H9 (cell line): ENCODE results near the gene BLVRB. TPM values are rescaled to one million over a fixed set of nuclear protein-coding genes. Genes with fewer than 3 reads are reported as not detected.
"Not testable (repeated sequence)": the region's sequence is repeated elsewhere in the genome, so short reads cannot be mapped to it uniquely, and the experiment has no call there.

ENCODE experiments used
- DNase-seq: peaks from one replicate; pipeline ENCODE4 v3.0.0-alpha.2; 2017
- H2AFZ ChIP-seq: one replicate; pipeline ENCODE4 v1.6.1; 2013; ENCODE audit warnings: mild to moderate bottlenecking, low read length, control low read depth, moderate library complexity
- H2AK5ac ChIP-seq: 2 replicates; pipeline ENCODE4 v1.6.1; 2013; ENCODE audit warnings: low read length, control low read depth, mixed read lengths; ENCODE audit not compliant: insufficient read length
- H2BK120ac ChIP-seq: one replicate; pipeline ENCODE4 v1.6.1; 2013; ENCODE audit warnings: low read depth, mild to moderate bottlenecking, low read length, control low read depth, inconsistent platforms; ENCODE audit not compliant: poor library complexity, severe bottlenecking
- H2BK12ac ChIP-seq: 2 replicates; pipeline ENCODE4 v1.6.1; 2013; ENCODE audit warnings: low read length, control low read depth, mixed read lengths, low read depth; ENCODE audit not compliant: insufficient read length
- H2BK15ac ChIP-seq: 2 replicates; pipeline ENCODE4 v1.6.1; 2013; ENCODE audit warnings: low read depth, low read length, control low read depth
- H2BK20ac ChIP-seq: one replicate; pipeline ENCODE4 v1.6.1; 2013; ENCODE audit warnings: low read depth, mild to moderate bottlenecking, low read length, control low read depth, inconsistent platforms; ENCODE audit not compliant: poor library complexity, severe bottlenecking
- H2BK5ac ChIP-seq: 2 replicates; pipeline ENCODE4 v1.6.1; 2013; ENCODE audit warnings: low read length, control low read depth, mixed read lengths; ENCODE audit not compliant: insufficient read length
- H3K14ac ChIP-seq: 2 replicates; pipeline ENCODE4 v1.6.1; 2013; ENCODE audit warnings: low read length, control low read depth; ENCODE audit not compliant: insufficient read depth
- H3K18ac ChIP-seq: 2 replicates; pipeline ENCODE4 v1.6.1; 2013; ENCODE audit warnings: low read depth, mild to moderate bottlenecking, mixed read lengths, low read length, control low read depth; ENCODE audit not compliant: insufficient read length
- H3K23ac ChIP-seq: 2 replicates; pipeline ENCODE4 v1.6.1; 2013; ENCODE audit warnings: low read length, control low read depth, mixed read lengths, low read depth; ENCODE audit not compliant: insufficient read length
- H3K23me2 ChIP-seq: 2 replicates; pipeline ENCODE4 v1.6.1; 2013; ENCODE audit warnings: low read depth, mild to moderate bottlenecking, mixed read lengths, low read length, control low read depth; ENCODE audit not compliant: insufficient read length, poor library complexity, severe bottlenecking
- H3K27ac ChIP-seq: 2 replicates; pipeline ENCODE4 v1.5.1; 2013; ENCODE audit warnings: low read length, control low read depth, mixed read lengths, low read depth; ENCODE audit not compliant: insufficient read length
- H3K27me3 ChIP-seq: 2 replicates; pipeline ENCODE4 v1.6.1; 2013; ENCODE audit warnings: low read length, control low read depth, inconsistent platforms; ENCODE audit not compliant: insufficient read depth
- H3K4ac ChIP-seq: 2 replicates; pipeline ENCODE4 v1.6.1; 2013; ENCODE audit warnings: low read depth, mild to moderate bottlenecking, control low read depth, inconsistent platforms, low read length, moderate library complexity
- H3K4me1 ChIP-seq: 2 replicates; pipeline ENCODE4 v1.6.1; 2013; ENCODE audit warnings: low read length, control low read depth, inconsistent platforms; ENCODE audit not compliant: insufficient read depth
- H3K4me2 ChIP-seq: 2 replicates; pipeline ENCODE4 v1.6.1; 2013; ENCODE audit warnings: low read length, control low read depth, mixed read lengths; ENCODE audit not compliant: insufficient read length, insufficient read depth
- H3K56ac ChIP-seq: 2 replicates; pipeline ENCODE4 v1.6.1; 2013; ENCODE audit warnings: low read depth, mild to moderate bottlenecking, mixed read lengths, low read length, control low read depth; ENCODE audit not compliant: insufficient read length
- H3K79me1 ChIP-seq: 2 replicates; pipeline ENCODE4 v1.6.1; 2013; ENCODE audit warnings: low read depth, mild to moderate bottlenecking, moderate library complexity, low read length, control low read depth, inconsistent platforms; ENCODE audit not compliant: insufficient read depth, poor library complexity, severe bottlenecking
- H3K79me2 ChIP-seq: 2 replicates; pipeline ENCODE4 v1.6.1; 2013; ENCODE audit warnings: low read length, control low read depth, inconsistent platforms; ENCODE audit not compliant: insufficient read depth
- H3K9ac ChIP-seq: 2 replicates; pipeline ENCODE4 v1.6.1; 2013; ENCODE audit warnings: low read length, control low read depth, mixed read lengths; ENCODE audit not compliant: insufficient read length; ENCODE audit errors: extremely low read depth
- H3K9me3 ChIP-seq: one replicate; pipeline ENCODE4 v1.6.1; 2013; ENCODE audit warnings: low read depth, low read length, inconsistent platforms; ENCODE audit not compliant: control insufficient read depth
- H3T11ph ChIP-seq: one replicate; pipeline ENCODE4 v1.6.1; 2013; ENCODE audit warnings: mild to moderate bottlenecking, low read length, control low read depth, inconsistent platforms
- H4K20me1 ChIP-seq: one replicate; pipeline ENCODE4 v1.6.1; 2013; ENCODE audit not compliant: control insufficient read depth, insufficient read length, insufficient read depth
- H4K5ac ChIP-seq: 2 replicates; pipeline ENCODE4 v1.6.1; 2013; ENCODE audit warnings: low read depth, mild to moderate bottlenecking, mixed read lengths, low read length, control low read depth; ENCODE audit not compliant: insufficient read length
- H4K8ac ChIP-seq: replicated peaks from 2 replicates; pipeline ENCODE4 v1.6.1; 2013; ENCODE audit warnings: low read length, control low read depth, mixed read lengths, low read depth; ENCODE audit not compliant: insufficient read length
- H4K91ac ChIP-seq: 2 replicates; pipeline ENCODE4 v1.6.1; 2013; ENCODE audit warnings: low read depth, mild to moderate bottlenecking, moderate library complexity, mixed read lengths, low read length, control low read depth; ENCODE audit not compliant: insufficient read length
- H3K27ac Mint-ChIP-seq, 3 experiments: 2 replicates in 2 of 3; 3 replicates in 1 of 3; pipeline ENCODE4 v1.8.0; 2020 to 2021; ENCODE audit warnings: mixed read lengths in 3 of 3, mild to moderate bottlenecking in 1 of 3, moderate library complexity in 1 of 3
- H3K27me3 Mint-ChIP-seq: 2 replicates; pipeline ENCODE4 v1.8.0; 2021; ENCODE audit warnings: low read depth, mild to moderate bottlenecking, moderate library complexity, mixed read lengths
- H3K36me3 Mint-ChIP-seq, 3 experiments: 2 replicates in 2 of 3; 3 replicates in 1 of 3; pipeline ENCODE4 v1.8.0; 2020 to 2021; ENCODE audit warnings: low read depth in 3 of 3, mixed read lengths in 3 of 3; ENCODE audit not compliant: insufficient read depth in 1 of 3
- H3K4me1 Mint-ChIP-seq, 2 experiments: 2 replicates each; pipeline ENCODE4 v1.8.0; 2020; ENCODE audit warnings: mixed read lengths in 2 of 2
- H3K4me3 Mint-ChIP-seq, 2 experiments: 2 replicates in 1 of 2; 3 replicates in 1 of 2; pipeline ENCODE4 v1.8.0; 2020 to 2021; ENCODE audit warnings: mild to moderate bottlenecking in 2 of 2, mixed read lengths in 2 of 2, moderate library complexity in 1 of 2
- H3K9me3 Mint-ChIP-seq, 2 experiments: 2 replicates in 1 of 2; 3 replicates in 1 of 2; pipeline ENCODE4 v1.8.0; 2020; ENCODE audit warnings: mild to moderate bottlenecking in 2 of 2, mixed read lengths in 2 of 2, moderate library complexity in 1 of 2
- WGBS: extraction: QIAGEN DNeasy Blood & Tissue Kit; methylation state at CpG from one replicate; pipeline ENCODE4 v1.1.7; 2013; ENCODE audit warnings: missing lambda C conversion rate, low lambda C conversion rate, mixed read lengths; ENCODE audit not compliant: insufficient read length; ENCODE audit errors: extremely low coverage; 5-methylcytosine and 5-hydroxymethylcytosine counted together
- total RNA-seq: library from RNA; stranded (reverse); gene quantifications from 2 replicates; pipeline ENCODE4 v1.2.1, GENCODE V29; 2021
- TF ChIP-seq, protein P1 (sequence below): fragments of 200-600 bp; sonication (generic); conservative IDR thresholded peaks from 3 replicates; pipeline ENCODE4 v1.8.0; 2021; ENCODE audit warnings: antibody characterized with exemption, mild to moderate bottlenecking

BLVRB gene
- total RNA-seq, 1 experiment from 2014 or later = 27.9 TPM

DNA sequence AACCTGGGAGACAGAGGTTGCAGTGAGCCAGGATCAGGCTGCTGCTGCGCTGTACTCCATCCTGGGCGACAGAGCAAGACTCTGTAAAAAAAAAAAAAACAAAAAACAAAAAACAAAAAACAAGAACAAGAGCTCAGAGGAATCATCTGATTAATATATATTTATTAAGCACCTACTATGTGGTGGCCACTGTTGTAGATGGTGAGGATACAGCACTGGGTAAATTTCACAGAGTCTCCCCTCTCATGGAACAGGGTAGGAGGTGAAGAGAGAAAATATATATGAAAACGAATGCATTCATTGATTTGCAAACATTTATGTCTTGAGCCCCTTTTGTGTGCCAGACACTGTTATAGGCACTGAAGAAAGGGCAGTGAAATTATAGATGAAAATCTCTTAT lies 33.8 kb downstream of the BLVRB start:
- peaks cover 0 to 1% (median 0%) of the 10 kb centered on the region in 3 experiments; a peak in 2 of 7 replicates for H3K36me3 Mint-ChIP-seq
- Histone ChIP-seq H3K79me1 (no peaks in the 10 kb centered on the region), H2BK12ac (no peak overlapping the region), H2BK20ac (no peak overlapping the region), H4K91ac (no peak overlapping the region), H3K27ac (no peak overlapping the region), H3K9me3 (no peaks in the 10 kb centered on the region), H3K79me2 (no peaks in the 10 kb centered on the region), H3T11ph (no peak overlapping the region), H2BK120ac (no peak overlapping the region), H3K27me3 (no peaks in the 10 kb centered on the region), H3K23me2 (peaks cover 5% of the 10 kb centered on the region), H3K4me1 (no peaks in the 10 kb centered on the region), H2AK5ac (no peak overlapping the region), H3K4ac (no peak overlapping the region), H3K4me2 (no peak overlapping the region), H2BK5ac (no peak overlapping the region), H2BK15ac (no peak overlapping the region), H3K9ac (no peak overlapping the region), H3K14ac (no peak overlapping the region), H4K20me1 (no peaks in the 10 kb centered on the region), H3K23ac (no peak overlapping the region), H4K8ac (no peak overlapping the region), H4K5ac (no peak overlapping the region), H3K56ac (no peak overlapping the region), H3K18ac (no peak overlapping the region), H2AFZ (no peak overlapping the region)
- peaks cover 9 to 21% of the 10 kb centered on the region in 2 experiments for H3K4me1 Mint-ChIP-seq
- H3K4me3 Mint-ChIP-seq = no peak overlapping the region; a peak in 1 of 5 replicates
- TF ChIP-seq, protein P1, sequence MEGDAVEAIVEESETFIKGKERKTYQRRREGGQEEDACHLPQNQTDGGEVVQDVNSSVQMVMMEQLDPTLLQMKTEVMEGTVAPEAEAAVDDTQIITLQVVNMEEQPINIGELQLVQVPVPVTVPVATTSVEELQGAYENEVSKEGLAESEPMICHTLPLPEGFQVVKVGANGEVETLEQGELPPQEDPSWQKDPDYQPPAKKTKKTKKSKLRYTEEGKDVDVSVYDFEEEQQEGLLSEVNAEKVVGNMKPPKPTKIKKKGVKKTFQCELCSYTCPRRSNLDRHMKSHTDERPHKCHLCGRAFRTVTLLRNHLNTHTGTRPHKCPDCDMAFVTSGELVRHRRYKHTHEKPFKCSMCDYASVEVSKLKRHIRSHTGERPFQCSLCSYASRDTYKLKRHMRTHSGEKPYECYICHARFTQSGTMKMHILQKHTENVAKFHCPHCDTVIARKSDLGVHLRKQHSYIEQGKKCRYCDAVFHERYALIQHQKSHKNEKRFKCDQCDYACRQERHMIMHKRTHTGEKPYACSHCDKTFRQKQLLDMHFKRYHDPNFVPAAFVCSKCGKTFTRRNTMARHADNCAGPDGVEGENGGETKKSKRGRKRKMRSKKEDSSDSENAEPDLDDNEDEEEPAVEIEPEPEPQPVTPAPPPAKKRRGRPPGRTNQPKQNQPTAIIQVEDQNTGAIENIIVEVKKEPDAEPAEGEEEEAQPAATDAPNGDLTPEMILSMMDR = no peak
- H3K27ac Mint-ChIP-seq = no peak overlapping the region; a peak in 1 of 7 replicates
- H3K9me3 Mint-ChIP-seq = peaks cover 2 to 4% of the 10 kb centered on the region in 2 experiments; a peak in 3 of 5 replicates
- H3K27me3 Mint-ChIP-seq = no peaks in the 10 kb centered on the region
- DNase-seq = no peak
- WGBS = no CpG with 5 or more reads among the region's 3 CpGs

DNA sequence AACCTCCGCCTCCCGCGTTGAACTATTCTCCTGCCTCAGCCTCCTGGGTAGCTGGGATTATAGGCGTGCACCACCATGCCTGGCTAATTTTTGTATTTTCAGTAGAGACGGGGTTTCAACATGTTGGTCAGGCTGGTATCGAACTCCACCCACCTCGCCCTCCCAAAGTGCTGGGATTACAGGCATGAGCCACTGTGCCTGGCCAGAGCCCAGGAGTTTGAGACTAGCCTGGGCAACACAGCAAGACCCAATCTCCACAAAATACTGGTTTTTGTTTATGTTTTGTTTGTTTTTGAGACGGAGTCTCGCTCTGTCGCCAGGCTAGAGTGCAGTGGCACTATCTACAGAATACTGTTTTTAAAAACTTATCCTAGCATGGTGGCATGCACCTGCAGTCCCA lies 35.3 kb downstream of the BLVRB start:
- not testable (repeated sequence) for H3K4ac ChIP-seq, H3K27me3 ChIP-seq, H3K79me2 ChIP-seq, H4K8ac ChIP-seq, H2BK5ac ChIP-seq, H2BK20ac ChIP-seq, H4K20me1 ChIP-seq, H3K14ac ChIP-seq, H3K23ac ChIP-seq, H3T11ph ChIP-seq, H3K27me3 Mint-ChIP-seq, H3K27ac Mint-ChIP-seq, H2BK120ac ChIP-seq, H3K56ac ChIP-seq, H3K36me3 Mint-ChIP-seq, H3K9ac ChIP-seq, H3K9me3 Mint-ChIP-seq, H3K27ac ChIP-seq, H3K18ac ChIP-seq, H4K91ac ChIP-seq, H3K9me3 ChIP-seq, H4K5ac ChIP-seq, H2AK5ac ChIP-seq, H2BK15ac ChIP-seq, H3K79me1 ChIP-seq, H2AFZ ChIP-seq, H3K4me1 ChIP-seq, H3K4me2 ChIP-seq, DNase-seq, H3K4me3 Mint-ChIP-seq, H2BK12ac ChIP-seq
- H3K4me1 Mint-ChIP-seq = peaks cover 12 to 22% of the 10 kb centered on the region in 2 experiments
- no CpG with 5 or more reads among the region's 10 CpGs for WGBS
- peaks cover 11% of the 10 kb centered on the region for H3K23me2 ChIP-seq
